Right ventricle myocardium inferior (tissue), 1 donor: ENCODE data around the gene MRPL48. TPM values are rescaled to one million over a fixed set of nuclear protein-coding genes. Genes with fewer than 3 reads are reported as not detected.
"Not testable (repeated sequence)": the region's sequence is repeated elsewhere in the genome, so short reads cannot be mapped to it uniquely, and the experiment has no call there.

Experiments used
- ATAC-seq: fragments of 200-7000 bp; cut with Tn5 transposase; one replicate; pipeline ENCODE4 v1.9.1; 2020; ENCODE audit warnings: mild to moderate bottlenecking, moderate library complexity
- DNase-seq: peaks from one replicate; pipeline ENCODE4 v3.0.0; 2021; ENCODE audit errors: missing footprints
- intact Hi-C: fragments of 100-400 bp; cut with DNase I; formaldehyde crosslinking; loops from one replicate; pipeline ENCODE4 v1.11.0; 2022
- total RNA-seq: library from RNA; stranded (reverse); fragmentation: NEBNext Ultra II Directional; extraction: Animal tissue kit (Norgen Biotek cat#: 25700); gene quantifications from one replicate; pipeline ENCODE4 v1.2.1, GENCODE V29; 2021
- donor health status: DM: no; HTN: yes; CAD: no; lungs with severe emphysema.

The MRPL48 gene
- total RNA-seq, 1 donor from 2014 or later: 45.1 TPM

DNA sequence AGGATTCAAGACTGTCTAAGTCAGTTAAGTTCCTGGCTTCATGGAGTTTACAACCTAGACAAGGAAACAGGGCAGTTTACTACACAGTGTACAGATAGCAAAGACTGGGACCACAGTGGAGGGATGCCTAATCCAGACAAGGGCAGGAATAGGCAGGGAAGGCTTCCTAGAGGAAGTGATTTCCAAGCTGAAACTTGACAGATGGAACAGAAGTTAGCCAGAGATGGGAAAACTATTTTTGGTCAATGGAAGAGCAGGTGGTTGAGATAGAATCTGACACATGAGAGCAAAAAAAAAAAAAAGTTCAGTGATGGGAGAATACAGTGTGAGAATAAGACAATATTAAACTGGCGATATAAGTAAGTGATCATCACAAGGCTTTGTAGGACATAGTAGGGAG is 87.7 kb downstream of the MRPL48 start:
- DNase-seq (no peak), ATAC-seq (no peak)
- intact Hi-C loops: loop anchor here (5.0 kb wide), 1 partner anchor 88 kb away; the partner anchor contains the start of gene MRPL48

DNA sequence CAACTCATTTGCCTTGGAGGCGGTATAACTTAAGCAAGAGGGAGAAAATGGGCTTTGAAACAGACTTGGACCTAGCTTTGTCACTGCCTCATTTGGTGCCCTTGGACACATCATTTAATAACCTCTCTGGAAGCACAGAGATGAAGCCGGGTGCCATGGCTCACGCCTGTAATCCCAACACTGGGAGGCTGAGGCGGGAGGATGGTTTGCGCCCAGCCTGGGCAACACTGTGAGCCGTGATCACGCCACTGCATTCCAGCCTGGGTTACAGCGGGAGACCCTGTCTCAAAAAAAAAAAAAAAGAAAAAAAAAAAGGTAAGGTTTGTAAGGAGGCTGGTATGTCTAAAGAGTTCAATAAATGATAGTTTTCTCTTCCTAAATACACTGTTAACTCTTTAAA is 88.2 kb downstream of the MRPL48 start:
- DNase-seq (no peak), ATAC-seq (no peak)
- intact Hi-C loops: loop anchor here (5.0 kb wide), 1 partner anchor 89 kb away; the partner anchor contains the start of gene MRPL48

DNA sequence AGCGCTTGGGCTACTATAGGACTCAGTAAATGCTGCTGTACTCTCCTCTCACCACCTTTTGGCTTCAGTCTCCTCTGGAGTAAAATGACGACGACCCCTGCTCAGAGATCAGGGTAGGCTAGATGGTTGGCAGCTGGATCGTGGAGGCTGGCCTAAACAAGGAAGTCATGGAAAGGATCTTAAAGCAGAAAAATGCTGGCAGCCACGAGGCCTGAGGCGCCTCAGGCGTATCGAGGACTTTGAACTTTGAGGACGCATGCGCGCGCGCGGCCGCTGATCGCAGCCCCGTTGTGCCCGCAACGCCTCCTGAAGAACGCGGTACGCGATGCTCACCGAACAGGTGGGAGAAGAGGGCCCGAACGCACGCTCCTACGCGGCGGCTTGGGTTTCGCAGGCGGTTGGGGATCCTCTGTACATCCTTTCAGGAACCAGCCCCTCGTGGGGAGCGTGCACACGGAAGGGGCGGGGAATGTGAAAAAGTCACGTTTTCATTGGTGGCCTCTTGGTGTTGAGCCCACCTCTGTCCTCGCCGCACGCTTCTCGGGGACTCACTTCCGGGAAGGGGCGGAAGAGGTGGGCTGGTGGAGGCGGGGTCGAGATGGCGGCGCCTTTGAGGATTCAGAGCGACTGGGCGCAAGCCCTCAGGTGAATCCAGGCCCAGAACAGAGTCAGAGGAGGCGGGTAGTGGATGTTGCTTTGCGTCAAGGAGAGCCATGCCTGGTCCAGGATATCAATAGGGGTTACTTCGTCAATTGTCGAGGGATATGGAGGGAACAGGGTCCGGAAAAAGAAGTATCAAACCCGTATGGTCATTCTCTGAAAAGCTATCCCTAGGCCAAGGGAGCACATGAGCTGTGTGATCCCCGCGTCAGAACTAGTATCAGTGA is 89.0 kb downstream of the MRPL48 start, which contains the start of the genes COA4 and PAAF1:
TSS of gene COA4 (minus strand) at position 423 of the 887 bp plus-strand sequence. CDS start 3,468 bp downstream, outside the sequence.
TSS of gene PAAF1 (plus strand) at position 576 of the 887 bp plus-strand sequence. CDS start at position 599, 23 bp downstream.
- intact Hi-C loops: loop anchor here (5.0 kb wide), 1 partner anchor 89 kb away; the partner anchor contains the start of gene MRPL48
- ATAC-seq: peak; percentile 99

DNA sequence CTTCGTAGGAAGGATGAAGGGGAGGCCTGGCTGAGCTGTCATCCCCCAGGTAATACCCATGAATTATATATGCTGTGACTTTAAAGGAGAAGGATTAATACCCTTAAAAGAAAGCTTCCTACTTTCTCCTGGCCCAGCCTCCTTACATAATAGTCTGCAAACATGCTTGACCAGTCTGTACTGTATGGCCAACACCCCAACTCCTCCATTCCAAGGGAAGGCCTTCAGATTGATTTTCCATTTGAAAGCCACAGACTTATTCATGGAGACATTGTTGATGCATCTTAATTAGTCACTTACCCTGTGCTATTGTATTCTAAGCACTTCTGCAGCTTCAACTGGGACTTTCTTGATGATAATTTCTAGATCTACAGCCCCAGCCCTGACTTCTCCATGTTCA is 91.1 kb downstream of the MRPL48 start:
- no peak for DNase-seq
- no peak for ATAC-seq
- intact Hi-C loops: loop anchor here (5.0 kb wide), 1 partner anchor 91 kb away; the partner anchor contains the start of gene MRPL48

More for the DNA sequence above, 89.0 kb downstream of the MRPL48 start, which contains the start of the genes COA4 and PAAF1:
- DNase-seq: peak; percentile 94

DNA sequence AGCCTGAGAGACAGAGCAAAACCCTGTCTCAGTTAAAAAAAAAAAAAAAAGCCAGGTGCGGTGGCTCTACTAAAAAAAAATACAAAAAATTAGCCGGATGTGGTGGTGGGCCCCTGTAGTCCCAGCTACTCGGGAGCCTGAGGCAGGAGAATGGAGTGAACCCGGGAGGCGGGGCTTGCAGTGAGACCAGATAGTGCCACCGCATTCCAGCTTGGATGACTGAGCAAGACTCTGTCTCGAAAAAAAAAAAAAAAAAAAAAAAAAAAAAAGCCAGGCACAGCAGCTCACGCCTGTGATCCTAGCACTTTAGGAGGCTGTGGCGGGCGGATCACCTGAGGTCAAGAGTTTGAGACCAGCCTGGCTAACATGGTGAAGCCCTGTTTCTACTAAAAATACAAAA is 92.8 kb downstream of the MRPL48 start:
- DNase-seq, ATAC-seq, intact Hi-C loops: not testable (repeated sequence)

DNA sequence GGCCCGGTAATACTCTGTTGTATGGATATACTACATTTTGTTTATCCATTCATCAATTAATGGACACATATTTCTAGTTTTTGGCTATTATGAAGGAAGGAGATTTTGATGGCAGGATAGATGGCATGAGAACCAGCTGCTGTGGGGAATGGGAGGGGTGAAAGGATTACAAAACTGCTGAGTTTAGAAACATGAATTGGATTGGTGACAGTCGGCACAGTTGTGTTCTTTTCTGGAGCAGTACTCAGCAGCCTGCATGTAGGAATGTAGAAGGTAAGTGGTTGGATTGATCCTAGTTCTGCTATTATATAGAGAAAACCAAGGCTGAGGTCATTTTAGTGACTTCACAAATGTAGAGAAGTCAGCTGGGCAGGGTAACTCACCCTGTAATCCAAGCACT is 96.2 kb downstream of the MRPL48 start:
- no peak for ATAC-seq
- no peak for DNase-seq
- intact Hi-C loops: no loop called here

DNA sequence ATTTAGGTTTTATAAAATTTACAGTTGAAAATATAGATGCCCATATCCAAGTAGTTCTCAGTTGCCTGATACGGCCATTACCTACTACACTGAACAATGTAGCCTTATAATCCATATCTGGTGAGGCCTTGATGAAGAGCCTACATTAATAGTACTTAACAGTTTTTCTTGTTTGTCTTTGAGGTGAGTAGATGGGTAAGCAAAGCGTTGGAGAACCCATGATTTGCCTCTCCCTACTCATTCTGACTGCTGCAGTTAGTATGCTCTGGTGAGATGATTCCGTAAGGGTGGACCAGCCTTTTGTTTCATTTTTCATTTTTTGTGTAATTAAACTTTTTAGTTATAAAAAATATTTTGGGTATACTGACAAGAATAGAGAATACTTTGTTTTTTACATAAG is 100.6 kb downstream of the MRPL48 start:
- DNase-seq (no peak), ATAC-seq (no peak)
- intact Hi-C loops: no loop called here

DNA sequence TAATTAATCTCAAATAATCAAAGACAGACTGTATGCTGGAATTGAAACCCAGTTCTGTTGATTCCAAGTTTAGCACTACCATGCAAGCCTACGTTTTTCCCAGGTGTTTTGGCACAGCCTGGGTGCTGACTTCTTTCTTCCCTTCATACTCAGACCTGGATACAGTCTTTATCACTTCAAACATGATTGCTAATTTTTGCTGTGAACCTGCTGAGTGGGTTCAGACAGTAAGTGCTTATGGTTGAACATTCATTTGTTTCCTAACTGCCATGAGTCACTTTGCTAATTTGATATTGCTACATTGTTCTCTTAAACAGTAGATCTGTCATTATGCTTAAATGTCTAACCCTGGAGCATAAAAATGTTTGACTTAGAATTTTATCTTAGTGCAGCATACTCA is 101.3 kb downstream of the MRPL48 start:
- DNase-seq (no peak), ATAC-seq (no peak)
- intact Hi-C loops: no loop called here

DNA sequence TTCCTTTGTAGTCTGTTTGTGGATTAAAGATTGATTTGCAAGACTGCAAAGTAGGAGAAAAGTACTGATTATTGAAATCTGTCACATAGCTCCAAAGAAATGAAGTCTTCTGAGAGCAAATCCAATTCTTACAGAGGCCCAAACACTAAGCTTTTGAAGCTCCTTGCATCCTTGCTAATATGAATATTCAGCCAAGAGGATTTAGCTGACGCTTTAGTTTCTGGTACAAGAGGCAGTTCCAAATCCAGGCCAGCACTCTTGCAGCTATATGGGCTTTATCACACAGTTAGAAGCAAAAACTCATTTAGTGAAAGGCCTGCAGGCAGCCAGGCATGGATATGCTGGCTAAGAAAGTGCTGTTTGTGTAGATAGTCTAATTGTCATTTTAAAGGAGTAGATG is 101.9 kb downstream of the MRPL48 start:
- ATAC-seq (no peak), DNase-seq (no peak)

DNA sequence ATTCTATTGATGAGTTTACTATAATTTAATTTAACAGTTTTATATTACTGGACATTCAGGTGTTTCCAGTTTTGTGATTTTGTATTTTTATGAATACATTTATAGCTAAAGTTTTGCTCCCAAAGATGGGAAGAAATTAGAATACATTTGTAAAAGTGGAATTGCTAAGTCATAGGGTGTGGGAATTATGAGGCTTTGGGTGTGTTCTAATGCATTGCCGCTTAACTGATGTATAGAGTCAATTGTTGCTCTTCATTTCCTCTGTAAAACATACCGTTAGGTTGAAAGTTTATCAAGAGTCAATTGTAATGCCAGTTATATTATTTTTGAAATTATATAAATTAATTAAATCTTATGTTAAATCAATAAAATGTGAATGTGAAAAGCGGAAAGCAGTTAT is 105.4 kb downstream of the MRPL48 start:
- no peak for DNase-seq

More for the DNA sequence above, 101.9 kb downstream of the MRPL48 start:
- intact Hi-C loops: no loop called here

DNA sequence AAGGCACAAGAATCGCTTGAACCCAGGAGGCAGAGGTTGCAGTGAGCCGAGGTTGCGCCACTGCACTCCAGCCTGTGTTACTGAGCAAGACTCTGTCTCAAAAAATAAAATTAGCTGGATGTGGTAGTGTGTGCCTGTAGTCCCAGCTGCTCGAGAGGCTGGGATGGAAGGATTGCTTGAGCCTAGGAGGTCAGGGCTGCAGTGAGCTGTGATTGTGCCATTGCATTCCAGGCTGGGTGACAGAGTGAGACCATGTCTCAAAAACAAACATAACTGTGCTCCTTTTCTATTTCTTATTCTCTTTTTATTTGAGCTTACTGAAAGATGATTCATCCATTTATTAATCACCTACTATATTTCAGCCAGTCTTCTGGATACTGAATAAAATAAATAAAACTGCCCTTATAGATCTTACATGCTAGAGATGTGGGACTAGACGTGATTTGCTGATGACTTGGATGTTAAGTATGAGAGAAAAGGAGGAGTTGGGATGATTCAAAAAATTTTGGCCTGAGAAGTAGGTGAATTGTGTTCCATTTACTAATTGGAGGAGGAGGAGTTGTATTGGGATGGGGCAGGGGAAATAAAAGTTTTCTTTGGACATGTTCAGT is 107.2 kb downstream of the MRPL48 start:
- ATAC-seq: no peak
- intact Hi-C loops: no loop called here
- no peak for DNase-seq

More for the DNA sequence above, 105.4 kb downstream of the MRPL48 start:
- no peak for ATAC-seq
- intact Hi-C loops: no loop called here

DNA sequence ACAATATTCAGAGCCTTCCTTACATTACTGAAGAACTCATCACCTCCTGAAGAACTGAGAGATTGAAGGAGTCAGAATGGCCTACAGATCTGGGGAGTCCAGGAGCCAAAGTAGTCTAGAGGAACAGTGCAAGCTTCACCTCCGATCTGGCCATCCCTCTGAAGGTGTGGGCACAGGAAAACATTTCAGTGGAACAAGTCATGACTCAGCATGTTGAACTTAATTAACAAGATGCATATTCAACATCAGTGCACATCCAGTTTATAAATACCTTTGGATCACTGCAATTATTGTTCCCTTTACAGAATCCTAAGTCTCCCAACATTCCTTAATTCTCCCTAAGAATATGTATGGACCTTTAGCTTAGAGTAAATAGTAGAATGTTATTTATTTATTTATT is 114.6 kb downstream of the MRPL48 start:
- no peak for ATAC-seq
- intact Hi-C loops: no loop called here
- no peak for DNase-seq

DNA sequence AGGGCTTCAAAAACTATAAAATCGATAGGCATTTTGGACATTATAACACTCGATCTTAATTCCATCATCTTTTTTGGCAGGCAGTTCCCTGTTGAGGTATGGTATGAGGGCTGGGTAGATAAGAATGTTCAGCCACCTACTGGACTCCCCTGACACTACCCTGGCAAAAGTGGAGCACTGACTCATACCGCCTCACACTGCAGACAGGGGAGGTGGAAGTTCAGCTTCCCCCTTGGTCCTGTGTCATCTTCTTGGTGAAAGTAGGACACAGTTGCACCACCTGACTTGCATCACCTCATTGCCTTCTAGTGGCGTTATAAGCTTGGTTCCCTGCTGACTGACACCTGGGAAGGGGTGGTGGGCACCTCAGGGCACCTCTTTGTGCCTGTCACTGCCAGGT is 119.5 kb downstream of the MRPL48 start:
- DNase-seq: no peak
- peak; percentile 84 for ATAC-seq
- intact Hi-C loops: no loop called here

DNA sequence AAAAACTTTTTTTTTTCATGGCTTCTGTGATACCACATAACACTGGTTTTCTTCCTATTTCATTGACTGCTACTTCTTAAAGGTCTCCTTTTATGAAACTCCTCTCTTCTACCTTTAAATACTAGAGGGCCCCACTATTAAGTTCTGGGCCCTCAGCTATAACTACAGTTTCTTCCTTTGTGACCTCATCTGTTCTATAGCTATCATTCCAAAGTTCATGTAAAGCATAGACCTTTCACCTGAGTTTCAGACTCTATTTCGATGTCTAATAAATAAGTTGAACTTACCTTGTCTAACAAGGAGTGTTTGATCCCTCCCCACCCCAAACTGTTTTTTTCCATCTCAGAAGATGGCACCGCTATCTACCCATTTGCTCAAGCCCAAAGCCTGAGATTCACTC is 124.4 kb downstream of the MRPL48 start:
- intact Hi-C loops: no loop called here
- ATAC-seq: no peak
- no peak for DNase-seq

DNA sequence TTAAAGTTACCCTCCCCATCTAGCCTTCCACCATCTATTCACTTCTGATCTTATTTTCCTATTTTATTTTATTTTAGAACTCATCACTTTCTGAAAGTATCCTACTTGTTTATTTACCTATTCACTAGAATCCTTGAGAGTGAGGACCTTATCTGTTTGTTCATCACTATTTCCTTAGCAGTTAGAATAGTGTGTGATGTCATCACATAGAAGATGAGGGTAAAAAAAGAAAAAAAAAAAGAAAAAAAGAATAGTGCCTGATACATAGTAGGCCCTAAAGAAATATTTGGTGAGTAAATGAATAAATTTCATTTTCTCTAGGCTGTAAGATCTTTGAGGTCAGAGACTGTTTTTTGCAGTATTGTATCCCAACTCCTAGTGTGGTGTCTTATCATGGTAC is 125.8 kb downstream of the MRPL48 start:
- intact Hi-C loops: no loop called here

DNA sequence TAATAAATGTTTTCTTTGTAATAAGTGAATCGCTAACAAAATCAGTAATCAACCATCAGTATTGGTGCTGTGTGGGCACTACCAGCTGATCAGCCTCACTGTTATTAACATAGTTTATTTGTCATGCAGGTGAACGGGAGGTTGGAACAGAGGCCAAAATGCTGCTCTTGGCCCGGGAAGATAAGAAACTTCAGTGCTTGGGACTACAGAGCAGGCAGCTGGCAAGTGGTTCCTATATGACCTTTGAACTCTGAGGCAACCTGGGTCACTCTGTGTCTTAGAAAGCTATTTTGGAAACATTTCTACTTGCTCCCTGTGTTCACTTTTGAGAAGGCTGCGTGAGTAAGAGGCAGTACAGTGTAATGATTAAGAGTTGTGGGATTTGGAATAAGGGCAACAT is 126.6 kb downstream of the MRPL48 start:
- intact Hi-C loops: no loop called here
- no peak for DNase-seq
- ATAC-seq: no peak

More for the DNA sequence above, 125.8 kb downstream of the MRPL48 start:
- no peak for ATAC-seq
- DNase-seq: no peak
